ENCODE data around the gene SLU7.

SLU7 gene

GRCh38 chr5:160466889-160467554 lies 48.1 kb upstream of the SLU7 start:
- Histone ChIP-seq H3K79me2 (ENCODE audit: low read length) (peaks cover 43% of the 10 kb centered on the region), H3K4me1 (ENCODE audit: low read length) (peaks cover 60% of the 10 kb centered on the region), H3K4me2 (ENCODE audit: low read length) (peak overlapping the region; percentile 82), H3K27me3 (ENCODE audit: low read depth, low read length) (no peaks in the 10 kb centered on the region), H3K4me3 (ENCODE audit: low read length) (peak overlapping the region; percentile 94), H3K9ac (ENCODE audit: low read length) (peak overlapping the region; percentile 44; the same call in 1 of the 2 replicates), H3K27ac (ENCODE audit: low read length) (peak overlapping the region; percentile 89), H4K20me1 (ENCODE audit: insufficient read depth, low read length) (peaks cover 21% of the 10 kb centered on the region), H3K36me3 (replicated peaks; ENCODE audit: low read depth, low read length) (peaks cover 20% of the 10 kb centered on the region), H3K9me3 (ENCODE audit: insufficient read depth, low read length) (no peaks in the 10 kb centered on the region), H2AFZ (ENCODE audit: low read depth, low read length) (no peak overlapping the region)
- TF ChIP-seq CTCF (IDR thresholded peaks at IDR 0.05; ENCODE audit: low read depth, low read length) = no peak
- no peak for TF ChIP-seq EZH2phosphoT487 (IDR thresholded peaks at IDR 0.05; ENCODE audit: low read depth)

- H3K4me1 ChIP-seq (ENCODE audit: low read length) = peaks cover 54% of the 10 kb centered on the region
- H3K79me2 ChIP-seq (ENCODE audit: low read length) = peaks cover 33% of the 10 kb centered on the region
- peak overlapping the region; percentile 82 for H3K4me2 ChIP-seq (ENCODE audit: low read length)
- no peak overlapping the region for H2AFZ ChIP-seq (ENCODE audit: low read depth, low read length)
- H3K9ac ChIP-seq (ENCODE audit: low read length) = no peak overlapping the region
- H3K36me3 ChIP-seq (replicated peaks; ENCODE audit: low read depth, low read length) = peaks cover 13% of the 10 kb centered on the region
- no peak overlapping the region for H3K27ac ChIP-seq (ENCODE audit: low read length)
- TF ChIP-seq EZH2phosphoT487 (IDR thresholded peaks at IDR 0.05; ENCODE audit: low read depth) (no peak), CTCF (IDR thresholded peaks at IDR 0.05; ENCODE audit: low read depth, low read length) (no peak)
- no peak overlapping the region for H3K4me3 ChIP-seq (ENCODE audit: low read length)
- H4K20me1 ChIP-seq (ENCODE audit: insufficient read depth, low read length) = peaks cover 12% of the 10 kb centered on the region
- H3K9me3 ChIP-seq (ENCODE audit: insufficient read depth, low read length) = no peaks in the 10 kb centered on the region
- H3K27me3 ChIP-seq (ENCODE audit: low read depth, low read length) = no peaks in the 10 kb centered on the region
Measured at GRCh38 chr5:160466116-160466515, 47.2 kb upstream of the SLU7 start.

DNA sequence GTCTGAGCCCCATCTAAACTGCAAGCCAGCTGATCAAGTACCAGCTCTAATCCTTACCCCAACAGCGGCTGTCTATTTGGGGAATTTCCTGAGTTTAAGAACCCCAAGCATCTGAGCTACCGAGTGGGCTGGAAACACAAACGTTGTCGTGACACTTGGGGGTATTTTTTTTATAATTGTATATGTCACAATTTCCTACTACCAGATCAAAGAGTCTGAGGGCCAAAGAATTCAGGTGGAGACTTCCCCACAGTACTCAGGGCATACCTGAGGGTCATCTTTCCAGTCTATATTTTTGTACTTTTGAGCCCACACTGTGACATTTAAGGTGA lies 45.6 kb upstream of the SLU7 start:
- Histone ChIP-seq H3K4me3 (ENCODE audit: low read length) (no peak overlapping the region), H3K4me2 (ENCODE audit: low read length) (peak overlapping the region; percentile 31; the same call in 1 of the 2 replicates), H3K36me3 (replicated peaks; ENCODE audit: low read depth, low read length) (peaks cover 2% of the 10 kb centered on the region), H3K27me3 (ENCODE audit: low read depth, low read length) (no peaks in the 10 kb centered on the region), H3K4me1 (ENCODE audit: low read length) (peaks cover 45% of the 10 kb centered on the region), H3K79me2 (ENCODE audit: low read length) (peaks cover 17% of the 10 kb centered on the region), H3K9ac (ENCODE audit: low read length) (no peak overlapping the region), H3K27ac (ENCODE audit: low read length) (no peak overlapping the region), H4K20me1 (ENCODE audit: insufficient read depth, low read length) (no peaks in the 10 kb centered on the region), H2AFZ (ENCODE audit: low read depth, low read length) (no peak overlapping the region), H3K9me3 (ENCODE audit: insufficient read depth, low read length) (no peaks in the 10 kb centered on the region)
- TF ChIP-seq EZH2phosphoT487 (IDR thresholded peaks at IDR 0.05; ENCODE audit: low read depth) (no peak), CTCF (IDR thresholded peaks at IDR 0.05; ENCODE audit: low read depth, low read length) (no peak)

- no peak overlapping the region for H3K4me3 ChIP-seq (ENCODE audit: low read length)
- no peaks in the 10 kb centered on the region for H4K20me1 ChIP-seq (ENCODE audit: insufficient read depth, low read length)
- peaks cover 50% of the 10 kb centered on the region for H3K4me1 ChIP-seq (ENCODE audit: low read length)
- H3K9ac ChIP-seq (ENCODE audit: low read length) = no peak overlapping the region
- H2AFZ ChIP-seq (ENCODE audit: low read depth, low read length) = no peak overlapping the region
- no peaks in the 10 kb centered on the region for H3K27me3 ChIP-seq (ENCODE audit: low read depth, low read length)
- H3K4me2 ChIP-seq (ENCODE audit: low read length) = peak overlapping the region; percentile 31; the same call in 1 of the 2 replicates
- no peaks in the 10 kb centered on the region for H3K36me3 ChIP-seq (replicated peaks; ENCODE audit: low read depth, low read length)
- no peak for TF ChIP-seq EZH2phosphoT487 (IDR thresholded peaks at IDR 0.05; ENCODE audit: low read depth)
- no peak for TF ChIP-seq CTCF (IDR thresholded peaks at IDR 0.05; ENCODE audit: low read depth, low read length)
- no peaks in the 10 kb centered on the region for H3K9me3 ChIP-seq (ENCODE audit: insufficient read depth, low read length)
- H3K79me2 ChIP-seq (ENCODE audit: low read length) = peaks cover 11% of the 10 kb centered on the region
- H3K27ac ChIP-seq (ENCODE audit: low read length) = no peak overlapping the region
Measured at GRCh38 chr5:160463740-160464465, 45.0 kb upstream of the SLU7 start.
